ENCODE data around the gene IGF2R.
"Not testable (repeated sequence)": the region's sequence is repeated elsewhere in the genome, so short reads cannot be mapped to it uniquely, and the experiment has no call there.

IGF2R gene

GRCh38 chr6:159951772-159952171 is 17.1 kb upstream of the IGF2R start:
- in situ Hi-C loops (cut with MboI; ENCODE audit: low sequenced_read_pairs), result no loop called here

GRCh38 chr6:159952289-159953005 is 16.4 kb upstream of the IGF2R start:
- in situ Hi-C loops (cut with MboI; ENCODE audit: low sequenced_read_pairs), result no loop called here

DNA sequence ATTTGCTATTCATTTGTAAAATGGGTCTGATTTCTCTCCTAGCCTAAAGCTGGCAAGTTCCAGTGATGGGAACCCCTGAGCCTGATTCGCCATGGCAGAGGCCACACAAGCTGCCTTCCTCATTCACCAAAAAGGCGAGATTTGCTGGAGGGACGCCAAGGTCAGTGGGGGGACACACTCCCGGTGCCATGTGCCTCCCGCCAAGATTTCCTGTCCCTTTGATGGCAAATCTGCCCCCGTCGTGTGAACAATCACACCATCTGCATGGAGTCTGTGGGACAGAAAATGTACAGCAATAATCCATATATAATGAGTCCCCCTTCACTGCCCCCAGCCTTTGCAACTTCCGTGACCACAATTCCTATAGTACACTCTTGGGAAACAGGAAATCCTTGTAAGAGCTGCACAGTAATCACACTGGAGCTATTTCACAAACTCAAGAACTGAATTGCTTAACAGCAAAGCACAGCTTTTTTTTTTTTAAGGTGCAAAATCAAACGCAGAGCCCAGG is 15.7 kb upstream of the IGF2R start:
- in situ Hi-C loops (cut with MboI; ENCODE audit: low sequenced_read_pairs), result no loop called here

DNA sequence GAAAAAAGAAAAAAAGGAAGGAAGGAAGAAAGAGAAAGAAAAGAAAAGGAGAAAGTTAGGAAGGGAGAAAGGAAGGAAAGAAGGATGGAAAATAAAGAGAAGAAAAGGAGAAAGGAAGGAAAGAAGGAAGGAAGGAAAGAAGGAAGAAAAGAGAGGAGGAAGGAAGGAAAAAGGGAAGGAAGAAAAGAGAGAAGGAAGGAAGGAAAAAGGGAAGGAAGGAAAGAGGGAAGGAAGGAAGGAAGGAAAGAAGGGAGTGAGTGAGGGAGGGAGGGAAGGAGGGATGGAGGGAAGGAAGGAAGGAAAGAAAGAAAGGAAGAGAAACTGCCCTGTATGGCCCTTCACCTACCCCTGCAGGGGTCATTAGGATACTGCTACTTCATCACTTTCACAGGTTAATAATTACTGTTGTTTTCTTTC is 12.9 kb upstream of the IGF2R start:
- in situ Hi-C loops (cut with MboI; ENCODE audit: low sequenced_read_pairs), result no loop called here

GRCh38 chr6:159957071-159957673 is 11.7 kb upstream of the IGF2R start:
- in situ Hi-C loops (cut with MboI; ENCODE audit: low sequenced_read_pairs), result no loop called here

DNA sequence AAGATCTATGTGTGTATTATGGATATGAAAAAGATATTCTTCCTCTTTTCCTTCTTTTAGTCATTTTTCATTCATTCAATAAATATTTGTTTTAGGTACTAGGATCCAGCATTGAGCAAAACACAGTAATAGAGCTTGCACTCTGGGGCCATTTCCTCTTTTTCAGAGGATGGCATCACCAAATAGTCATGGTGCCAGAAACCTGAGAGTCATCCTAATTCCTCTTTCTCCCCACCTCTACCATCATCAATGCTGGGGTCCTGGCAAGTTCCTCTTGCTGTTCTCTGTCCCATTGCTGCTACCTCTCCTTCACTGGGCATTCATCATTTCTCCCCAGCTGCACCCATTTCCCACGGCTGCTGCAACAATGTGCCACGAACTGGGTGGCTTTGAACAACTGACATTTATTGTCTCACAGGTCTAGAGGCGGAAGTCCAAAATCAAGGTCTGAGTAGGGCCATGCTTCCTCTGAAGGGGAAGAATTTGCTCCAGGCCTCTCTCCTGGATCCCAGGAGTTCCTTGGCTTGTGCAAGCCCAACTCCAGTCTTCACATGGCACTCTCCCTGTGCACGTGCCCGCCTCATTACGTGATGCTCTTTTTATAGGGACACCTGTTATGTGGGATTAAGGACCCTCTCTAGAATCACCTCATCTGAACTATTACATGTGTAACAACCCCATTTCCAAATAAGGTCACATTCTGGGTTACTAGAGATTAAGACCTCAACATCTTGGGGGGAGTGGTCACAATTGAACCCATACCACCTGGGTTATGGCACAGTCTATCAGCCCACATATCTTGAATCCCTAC is 9.5 kb upstream of the IGF2R start:
- in situ Hi-C loops (cut with MboI; ENCODE audit: low sequenced_read_pairs), result no loop called here

- in situ Hi-C loops (cut with MboI; ENCODE audit: low sequenced_read_pairs), result no loop called here
Observed at GRCh38 chr6:159959976-159960384, 8.9 kb upstream of the IGF2R start.

DNA sequence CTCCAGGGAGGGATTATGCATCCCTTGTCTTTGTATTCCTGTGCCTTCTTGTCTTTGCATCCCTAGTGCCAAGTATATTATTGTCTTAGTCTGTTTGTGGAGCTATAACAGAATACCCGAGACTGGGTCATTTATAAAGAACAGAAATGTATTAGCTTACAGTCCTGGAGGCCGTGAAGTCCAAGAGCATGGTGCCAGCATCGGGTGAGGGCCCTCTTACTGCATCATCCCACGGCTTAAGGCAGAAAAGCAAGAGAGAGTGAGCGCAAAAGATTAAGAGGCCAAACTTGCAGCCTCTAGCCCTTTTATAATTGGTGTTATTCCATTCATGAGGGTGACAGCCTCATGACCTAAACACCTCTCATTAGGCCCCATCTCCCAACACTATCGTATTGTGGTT is 8.4 kb upstream of the IGF2R start:
- in situ Hi-C loops (cut with MboI; ENCODE audit: low sequenced_read_pairs), result no loop called here

DNA sequence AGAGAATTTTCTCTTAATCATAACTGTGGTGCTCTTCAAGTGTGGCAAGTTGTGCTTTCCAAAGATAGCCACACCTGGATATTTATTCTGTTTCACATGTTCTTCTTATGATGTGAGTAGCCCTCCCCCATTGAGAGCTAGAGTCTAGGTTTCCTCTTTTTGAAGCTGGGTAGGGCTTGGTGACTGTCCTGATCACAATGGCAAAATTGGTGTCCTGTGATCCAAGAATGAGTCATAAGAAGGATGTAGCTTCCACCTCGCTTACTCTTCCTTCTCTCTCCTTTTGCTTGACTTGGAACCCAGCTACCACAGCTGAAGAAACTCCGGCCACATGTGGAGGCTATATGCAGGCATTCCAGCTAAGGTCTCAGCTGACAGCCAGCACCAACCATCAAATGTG is 7.4 kb upstream of the IGF2R start:
- in situ Hi-C loops (cut with MboI; ENCODE audit: low sequenced_read_pairs), result no loop called here

DNA sequence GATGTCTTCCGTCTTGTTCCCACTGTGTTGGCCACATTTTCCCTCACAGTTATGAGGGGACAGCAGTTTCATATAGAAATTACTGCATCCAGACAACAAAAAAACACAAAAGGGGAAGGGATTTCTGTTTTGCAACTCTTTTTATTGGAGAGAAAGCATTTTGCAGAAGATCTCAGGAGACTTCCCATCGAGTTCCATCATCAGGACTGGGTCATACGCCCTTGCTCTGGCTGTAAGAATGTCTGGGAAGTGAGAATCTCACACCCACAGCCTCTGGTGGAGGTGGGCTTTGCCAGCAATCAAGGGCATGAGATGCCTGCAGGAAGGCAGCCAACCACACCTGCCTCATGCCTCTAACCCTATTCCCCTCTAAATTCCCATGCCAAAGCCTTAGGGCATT is 5.8 kb upstream of the IGF2R start:
- in situ Hi-C loops (cut with MboI; ENCODE audit: low sequenced_read_pairs), result no loop called here

DNA sequence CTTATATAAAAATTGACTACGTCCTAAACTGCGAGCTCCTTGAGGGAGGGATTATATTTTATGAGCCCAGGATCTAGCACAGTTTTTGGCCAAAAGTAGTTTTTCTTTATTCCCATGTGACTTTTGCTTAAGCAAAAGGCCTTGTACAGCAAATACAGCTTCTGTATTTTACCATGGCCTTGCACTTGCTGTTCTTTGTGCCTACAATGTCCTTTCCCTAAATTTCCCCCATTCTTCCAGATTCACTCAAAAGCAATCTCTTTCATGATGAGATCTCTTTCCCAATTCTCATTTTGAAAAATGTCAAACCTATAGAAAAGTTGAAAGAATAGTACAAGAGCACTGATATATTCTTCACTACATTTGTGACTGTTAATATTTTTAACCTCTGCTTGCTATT is 4.8 kb upstream of the IGF2R start:
- in situ Hi-C loops (cut with MboI; ENCODE audit: low sequenced_read_pairs), result no loop called here

DNA sequence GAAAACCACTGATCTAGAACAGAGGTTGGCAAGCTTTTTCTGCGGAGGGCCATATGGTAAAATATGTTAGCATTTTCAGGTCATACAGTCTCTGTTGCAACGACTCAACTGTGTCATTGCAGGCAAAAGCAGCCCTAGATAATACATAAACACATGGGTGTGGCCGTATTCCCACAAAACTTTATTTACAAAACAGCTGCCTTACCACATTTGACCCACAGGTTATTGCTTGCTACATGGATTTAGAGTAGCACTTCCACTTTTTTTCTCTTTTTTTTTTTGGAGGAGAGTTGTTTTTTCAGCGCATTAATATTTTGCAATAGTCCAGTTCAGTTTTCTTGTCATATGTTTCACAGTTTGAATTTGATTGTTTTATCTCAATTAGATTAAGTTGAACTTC is 2.5 kb upstream of the IGF2R start:
- in situ Hi-C loops (cut with MboI; ENCODE audit: low sequenced_read_pairs), result no loop called here

DNA sequence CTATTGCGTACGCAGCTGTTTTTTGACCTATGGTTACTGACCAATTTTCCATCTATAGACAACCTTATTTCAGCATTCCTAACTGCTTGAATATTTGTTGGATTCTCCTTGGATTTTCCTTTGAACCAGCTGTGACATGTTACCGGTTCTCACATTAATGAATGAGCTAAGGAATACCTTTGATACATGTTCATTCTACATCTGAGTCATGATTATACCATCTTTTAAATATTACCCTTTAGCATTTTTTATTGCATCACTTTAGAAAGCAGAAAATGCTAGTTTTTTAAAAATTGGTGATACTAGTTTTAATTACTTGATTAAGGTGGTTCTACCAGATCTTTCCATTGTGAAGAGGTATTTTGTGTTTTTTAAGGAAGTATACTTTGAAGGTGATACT is 1.9 kb upstream of the IGF2R start:
- in situ Hi-C loops (cut with MboI; ENCODE audit: low sequenced_read_pairs), result no loop called here

DNA sequence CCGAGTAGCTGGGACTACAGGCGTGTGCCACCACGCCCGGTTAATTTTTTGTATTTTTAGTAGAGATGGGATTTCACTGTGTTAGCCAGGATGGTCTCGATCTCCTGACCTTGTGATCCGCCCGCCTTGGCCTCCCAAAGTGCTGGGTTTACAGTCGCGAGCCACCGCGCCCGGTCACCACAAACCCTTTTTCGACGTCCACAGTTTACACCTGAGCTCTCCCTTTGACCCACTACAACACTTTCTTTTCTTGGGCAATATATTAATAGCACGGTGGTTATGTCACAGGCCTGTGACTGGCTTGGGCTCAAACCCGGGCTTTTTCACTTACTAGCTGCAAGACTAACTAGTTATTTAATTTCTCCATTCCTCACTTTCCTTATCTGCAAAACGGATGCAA is 1.3 kb upstream of the IGF2R start:
- in situ Hi-C loops (cut with MboI; ENCODE audit: low sequenced_read_pairs), result not testable (repeated sequence)

DNA sequence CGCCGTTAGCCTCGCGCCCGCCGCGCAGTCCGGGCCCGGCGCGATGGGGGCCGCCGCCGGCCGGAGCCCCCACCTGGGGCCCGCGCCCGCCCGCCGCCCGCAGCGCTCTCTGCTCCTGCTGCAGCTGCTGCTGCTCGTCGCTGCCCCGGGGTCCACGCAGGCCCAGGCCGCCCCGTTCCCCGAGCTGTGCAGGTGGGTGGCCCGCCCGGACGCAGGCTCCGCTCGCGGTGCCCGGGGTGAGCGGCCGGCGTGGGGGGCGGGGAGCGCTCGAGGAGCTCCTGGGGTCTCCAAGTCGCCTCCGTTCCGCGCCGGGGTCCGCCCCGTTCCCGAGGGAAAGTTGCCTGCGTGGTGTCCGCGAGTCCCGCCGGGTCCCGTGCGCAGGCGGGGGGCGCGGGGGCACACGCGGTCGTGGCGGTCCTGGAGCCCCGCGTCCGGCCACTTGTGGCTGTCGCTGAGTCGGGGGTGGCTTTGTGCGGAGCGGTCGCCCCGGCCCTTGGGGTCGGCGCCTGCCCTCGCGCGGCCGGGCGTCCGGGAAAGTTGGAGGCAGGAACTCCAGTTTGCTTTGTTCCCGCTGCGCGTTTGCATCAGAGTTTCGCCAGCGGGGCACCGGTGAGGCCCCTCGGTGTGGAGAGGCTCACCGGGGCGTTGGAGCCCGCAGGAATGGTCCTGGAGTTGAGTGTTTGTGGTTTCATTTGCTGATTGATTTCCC is 476 bp downstream of the IGF2R start:
- in situ Hi-C loops (cut with MboI; ENCODE audit: low sequenced_read_pairs), result no loop called here

- in situ Hi-C loops (cut with MboI; ENCODE audit: low sequenced_read_pairs), result no loop called here
Observed at GRCh38 chr6:159969921-159970320, 1.0 kb downstream of the IGF2R start.

- in situ Hi-C loops (cut with MboI; ENCODE audit: low sequenced_read_pairs), result no loop called here
Observed at GRCh38 chr6:159970659-159971063, 1.8 kb downstream of the IGF2R start.

DNA sequence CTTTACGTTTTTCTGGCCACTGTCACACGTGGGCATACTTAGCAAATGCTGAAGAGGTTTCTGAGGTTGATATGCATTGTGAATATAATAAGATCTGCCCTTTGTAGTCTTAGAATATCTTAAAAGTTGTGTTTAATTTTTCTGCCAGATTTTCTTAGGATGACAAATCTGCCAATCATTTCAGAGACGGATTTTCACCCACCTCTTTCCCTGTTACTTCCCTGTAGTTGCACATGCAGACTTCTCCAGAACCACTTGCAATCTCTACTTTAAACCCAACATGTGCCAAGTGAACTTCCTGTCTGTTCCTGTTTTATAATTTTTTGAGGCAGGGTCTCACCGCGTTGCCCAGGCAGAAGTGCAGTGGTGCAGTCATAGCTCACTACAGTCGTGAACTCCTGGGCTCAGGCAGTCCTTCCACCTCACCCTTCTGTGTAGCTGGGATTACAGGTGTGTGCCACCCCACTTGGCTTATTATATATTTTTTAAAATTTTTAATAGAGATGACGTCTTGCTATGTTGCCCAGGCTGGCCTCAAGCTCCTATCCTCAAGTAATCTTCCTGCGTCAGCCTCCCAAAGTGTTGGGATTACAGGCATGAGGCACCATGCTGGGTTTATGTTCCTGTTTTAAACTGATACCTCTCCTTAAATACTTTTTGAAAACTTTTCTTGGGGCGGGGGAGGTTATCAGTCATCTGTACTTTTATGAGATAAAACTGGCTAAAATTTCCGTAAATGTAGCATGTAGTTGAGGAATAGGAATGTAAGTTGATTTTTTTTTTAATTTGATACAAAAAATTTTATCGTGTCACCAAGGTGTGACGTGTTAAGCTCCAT is 2.7 kb downstream of the IGF2R start:
- in situ Hi-C loops (cut with MboI; ENCODE audit: low sequenced_read_pairs), result no loop called here

GRCh38 chr6:159972506-159973268 is 3.8 kb downstream of the IGF2R start:
- in situ Hi-C loops (cut with MboI; ENCODE audit: low sequenced_read_pairs), result no loop called here

- in situ Hi-C loops (cut with MboI; ENCODE audit: low sequenced_read_pairs), result no loop called here
Observed at GRCh38 chr6:159973406-159973805, 4.5 kb downstream of the IGF2R start.
